Adrenal gland (tissue), 5 donors: ENCODE measurements around the gene RGS12.

Source experiments
- CTCF ChIP-seq, 6 experiments: fragments of 450-650 bp in 4 of 6; fragments of 200-600 bp in 2 of 6; sonication (generic) in 1 of 6; IDR thresholded peaks; 1 replicate in 5 of 6; 2 replicates in 1 of 6; pipeline versions ENCODE4 v1.5.1 to v1.8.0; 2016 to 2021; ENCODE audit warnings: antibody characterized with exemption in 6 of 6, mild to moderate bottlenecking in 2 of 6, moderate library complexity in 1 of 6
- POLR2A ChIP-seq, 2 donors: fragments of 450-650 bp; IDR thresholded peaks; one replicate each; pipeline ENCODE4 v1.6.1; 2017; ENCODE audit warnings: antibody characterized with exemption in 2 of 2, mild to moderate bottlenecking in 2 of 2, moderate library complexity in 1 of 2
- donor health status: DM: no; HTN: no; CAD: no.

GRCh38 chr4:3286335-3287175, 6.3 kb upstream of the RGS12 start:
- no peak for TF ChIP-seq CTCF (IDR thresholded peaks at IDR 0.05)
- TF ChIP-seq POLR2A (IDR thresholded peaks at IDR 0.05) = no peak
